CD8-positive, alpha-beta memory T cell (primary cell): Measurements from ENCODE around the gene EPN2. TPM values are rescaled to one million over a fixed set of nuclear protein-coding genes. Genes with fewer than 3 reads are reported as not detected.

Source experiments
- CTCF ChIA-PET: fragments of 350-600 bp; sonication (Branson Sonifier 250); formaldehyde crosslinking; loops from one replicate; lab custom pipeline; 2021; ENCODE audit warnings: antibody characterized with exemption; lab: Charles Lee
- POLR2A ChIA-PET: fragments of 350-600 bp; sonication (Branson Sonifier 250); formaldehyde crosslinking; loops from one replicate; lab custom pipeline; 2021; ENCODE audit warnings: antibody characterized with exemption; lab: Charles Lee
- DNase-seq, 5 donors: peaks; one replicate each; pipeline versions ENCODE4 v3.0.0 to v3.0.0-alpha.2; 2020 to 2022; ENCODE audit warnings: mixed read lengths in 1 of 5
- H3K27ac ChIP-seq: one replicate; pipeline ENCODE4 v1.7.0; 2013; ENCODE audit warnings: low read depth, mild to moderate bottlenecking, low read length, moderate library complexity
- H3K27me3 ChIP-seq: 2 replicates; pipeline ENCODE4 v1.7.0; 2013; ENCODE audit warnings: low read length, mild to moderate bottlenecking; ENCODE audit not compliant: insufficient read depth, poor library complexity, severe bottlenecking
- H3K36me3 ChIP-seq: 2 replicates; pipeline ENCODE4 v1.7.0; 2013; ENCODE audit warnings: mild to moderate bottlenecking, low read length, moderate library complexity; ENCODE audit not compliant: insufficient read depth
- H3K4me1 ChIP-seq: 2 replicates; pipeline ENCODE4 v1.7.0; 2013; ENCODE audit warnings: mild to moderate bottlenecking, low read length, moderate library complexity; ENCODE audit not compliant: insufficient read depth
- H3K4me3 ChIP-seq: 2 replicates; pipeline ENCODE4 v1.7.0; 2013; ENCODE audit warnings: mild to moderate bottlenecking, low read length
- H3K9me3 ChIP-seq: 2 replicates; pipeline ENCODE4 v1.7.0; 2013; ENCODE audit warnings: mild to moderate bottlenecking, low read length
- H3K27ac Mint-ChIP-seq, 8 donors: one replicate each; pipeline ENCODE4 v1.8.0; 2020 to 2021; ENCODE audit warnings: mixed read lengths in 8 of 8, mild to moderate bottlenecking in 6 of 8, inconsistent platforms in 3 of 8, moderate library complexity in 3 of 8
- H3K27me3 Mint-ChIP-seq, 2 donors: one replicate each; pipeline ENCODE4 v1.8.0; 2020 to 2021; ENCODE audit warnings: mixed read lengths in 2 of 2, mild to moderate bottlenecking in 1 of 2, moderate library complexity in 1 of 2
- H3K36me3 Mint-ChIP-seq, 3 donors: one replicate each; pipeline ENCODE4 v1.8.0; 2020 to 2021; ENCODE audit warnings: mixed read lengths in 3 of 3, inconsistent platforms in 1 of 3, mild to moderate bottlenecking in 1 of 3
- H3K4me1 Mint-ChIP-seq, 3 donors: one replicate each; pipeline ENCODE4 v1.8.0; 2020 to 2021; ENCODE audit warnings: mixed read lengths in 3 of 3, inconsistent platforms in 1 of 3, mild to moderate bottlenecking in 1 of 3
- H3K4me3 Mint-ChIP-seq, 7 donors: one replicate each; pipeline ENCODE4 v1.8.0; 2020 to 2021; ENCODE audit warnings: mixed read lengths in 7 of 7, mild to moderate bottlenecking in 6 of 7, moderate library complexity in 4 of 7, inconsistent platforms in 2 of 7
- H3K9me3 Mint-ChIP-seq, 5 donors: one replicate each; pipeline ENCODE4 v1.8.0; 2020 to 2022; ENCODE audit warnings: mixed read lengths in 5 of 5, mild to moderate bottlenecking in 3 of 5, moderate library complexity in 2 of 5, inconsistent platforms in 1 of 5
- polyA plus RNA-seq: library from polyadenylated mRNA; unstranded; fragments of 300-500 nt; fragmentation: Illumina TruSeq; gene quantifications from one replicate; pipeline ENCODE4 v1.2.3, GENCODE V29; 2021
- total RNA-seq, 2 experiments: library from RNA; stranded (reverse); gene quantifications; one replicate each; pipeline ENCODE4 v1.2.3, GENCODE V29; 2021

The EPN2 gene
- total and polyA plus RNA-seq, 3 experiments from 2014 or later, result 9.0 to 10.4 (median 9.7) TPM

DNA sequence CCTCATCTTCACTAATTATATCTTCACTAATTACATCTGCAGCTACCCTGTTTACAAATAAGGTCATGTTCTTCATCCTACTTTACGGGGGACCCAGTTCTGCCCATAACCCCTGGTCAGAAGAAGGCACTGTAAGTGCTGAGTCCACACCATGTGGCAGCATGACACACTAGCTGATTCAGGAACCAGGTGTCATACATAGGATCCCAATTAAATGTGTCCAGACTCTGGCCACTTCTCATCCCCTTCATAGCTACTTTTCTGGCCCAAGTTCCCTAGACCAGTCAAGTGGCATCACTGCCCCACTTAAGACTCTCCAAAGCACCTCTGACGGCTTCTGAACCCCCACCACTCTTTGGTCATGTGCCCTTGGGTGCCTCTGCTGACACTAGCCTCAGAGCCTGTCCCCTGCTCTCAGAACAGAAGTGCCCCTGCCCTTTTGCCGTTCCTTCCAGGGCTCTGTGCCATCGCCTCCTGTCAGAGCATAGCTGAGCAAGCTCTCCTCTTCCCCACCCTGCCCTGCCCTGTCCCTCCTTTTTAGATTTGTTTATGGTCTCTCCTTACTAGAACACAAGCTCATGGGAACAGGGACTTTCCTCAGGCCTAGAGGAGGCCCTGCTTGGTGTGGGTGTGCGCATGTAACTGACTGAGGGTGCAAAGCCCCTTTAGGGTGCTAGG, 64.2 kb downstream of the EPN2 start:
- H3K9me3 Mint-ChIP-seq, result no peaks in the 10 kb centered on the region
- Histone ChIP-seq H3K27me3 (no peaks in the 10 kb centered on the region), H3K4me1 (peaks cover 14% of the 10 kb centered on the region), H3K4me3 (no peak overlapping the region), H3K27ac (no peak overlapping the region), H3K9me3 (no peaks in the 10 kb centered on the region), H3K36me3 (no peaks in the 10 kb centered on the region)
- no peak overlapping the region for H3K4me3 Mint-ChIP-seq
- H3K36me3 Mint-ChIP-seq, result no peaks in the 10 kb centered on the region
- DNase-seq, result no peak
- ChIA-PET POLR2A (no interaction called here), CTCF (no interaction called here)
- H3K27me3 Mint-ChIP-seq, result peaks cover 0 to 3% of the 10 kb centered on the region in 2 donors
- H3K27ac Mint-ChIP-seq, result no peak overlapping the region
- peaks cover 12 to 14% (median 14%) of the 10 kb centered on the region in 3 donors for H3K4me1 Mint-ChIP-seq

DNA sequence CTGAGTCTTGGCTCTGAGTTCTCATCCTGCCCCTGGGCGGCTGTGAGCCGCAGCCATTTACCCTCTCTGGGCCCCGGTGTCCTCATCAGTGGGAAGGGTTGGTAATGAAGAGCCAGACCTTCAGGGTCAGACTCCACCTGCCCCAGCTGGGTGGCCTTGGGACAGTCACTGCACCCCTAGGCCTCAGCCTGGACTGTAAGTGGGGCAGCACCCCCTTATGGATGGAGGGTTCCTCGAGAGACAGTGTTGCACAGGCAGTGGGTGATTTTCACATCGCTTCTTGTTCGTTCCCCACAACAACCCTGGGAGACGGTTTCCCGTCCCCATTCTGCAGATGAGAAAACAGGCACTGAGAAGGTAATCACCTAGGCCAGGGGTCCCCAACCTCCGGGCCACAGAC, 64.8 kb downstream of the EPN2 start:
- ChIA-PET POLR2A (no interaction called here), CTCF (no interaction called here)
- Mint-ChIP-seq H3K4me1 (peaks cover 18 to 20% (median 19%) of the 10 kb centered on the region in 3 donors), H3K27ac (peak overlapping the region in 1 of 8 donors; percentile 47), H3K27me3 (peaks cover 0 to 3% of the 10 kb centered on the region in 2 donors), H3K9me3 (no peaks in the 10 kb centered on the region), H3K4me3 (no peak overlapping the region), H3K36me3 (no peaks in the 10 kb centered on the region)
- no peak for DNase-seq
- H3K27ac ChIP-seq, result no peak overlapping the region
- H3K4me3 ChIP-seq, result no peak overlapping the region
- H3K36me3 ChIP-seq, result no peaks in the 10 kb centered on the region
- no peaks in the 10 kb centered on the region for H3K9me3 ChIP-seq
- no peaks in the 10 kb centered on the region for H3K27me3 ChIP-seq
- peaks cover 19% of the 10 kb centered on the region for H3K4me1 ChIP-seq

DNA sequence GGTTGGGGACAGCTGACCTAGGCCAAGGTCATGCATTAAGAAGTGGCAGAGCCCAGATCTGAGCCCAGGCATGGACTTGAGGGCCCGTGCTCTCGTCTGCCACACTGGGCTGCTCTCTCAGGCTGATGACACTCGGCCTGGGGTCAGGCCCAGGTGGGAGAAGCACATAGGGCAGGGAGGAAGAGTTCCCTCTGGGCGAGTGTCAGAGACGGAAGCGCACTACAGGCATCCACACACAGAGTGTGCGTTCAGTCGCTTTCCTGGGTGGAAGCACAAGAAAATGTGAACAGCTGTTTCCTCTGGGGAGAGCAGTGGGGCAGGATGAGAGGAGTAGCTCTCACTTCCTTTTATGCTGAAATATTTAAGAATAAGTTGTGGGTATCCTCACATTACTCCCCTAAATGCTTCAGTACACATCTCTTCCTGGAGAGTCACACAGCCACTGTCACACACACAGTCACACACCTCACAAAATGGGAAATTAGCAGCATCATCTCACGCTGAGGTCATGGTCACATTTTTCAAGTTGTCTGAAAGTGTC, 65.7 kb downstream of the EPN2 start:
- DNase-seq, result no peak
- H3K27me3 ChIP-seq, result no peaks in the 10 kb centered on the region
- H3K4me3 ChIP-seq, result no peak overlapping the region
- no peaks in the 10 kb centered on the region for H3K9me3 ChIP-seq
- no peaks in the 10 kb centered on the region for H3K36me3 Mint-ChIP-seq
- H3K9me3 Mint-ChIP-seq, result no peaks in the 10 kb centered on the region
- ChIA-PET POLR2A (no interaction called here), CTCF (no interaction called here)
- no peaks in the 10 kb centered on the region for H3K36me3 ChIP-seq
- H3K27ac ChIP-seq, result no peak overlapping the region
- peaks cover 22% of the 10 kb centered on the region for H3K4me1 ChIP-seq
- peaks cover 0 to 6% of the 10 kb centered on the region in 2 donors for H3K27me3 Mint-ChIP-seq
- no peak overlapping the region for H3K4me3 Mint-ChIP-seq
- peaks cover 21 to 24% (median 24%) of the 10 kb centered on the region in 3 donors for H3K4me1 Mint-ChIP-seq
- H3K27ac Mint-ChIP-seq, result no peak overlapping the region

DNA sequence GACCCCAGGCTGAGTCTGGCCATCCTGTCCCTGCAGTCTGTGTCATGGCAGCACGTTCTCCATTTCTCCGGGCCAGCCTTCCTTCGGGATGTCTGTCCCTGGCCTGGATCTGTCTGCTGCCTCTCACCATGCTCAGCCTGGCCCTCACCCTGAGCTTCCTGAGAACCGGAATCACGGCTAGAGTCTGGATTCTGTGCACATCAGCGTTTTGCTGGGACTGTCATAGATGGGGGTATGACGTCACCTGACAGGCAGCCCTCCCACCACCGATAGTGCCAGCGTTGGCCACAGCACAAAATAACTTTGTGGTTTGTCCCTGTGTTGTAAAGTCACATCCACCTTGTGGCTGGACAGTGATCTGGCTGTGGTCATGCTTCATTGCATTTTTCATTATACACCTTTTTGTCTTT, 66.2 kb downstream of the EPN2 start:
- ChIA-PET CTCF (no interaction called here), POLR2A (no interaction called here)
- Mint-ChIP-seq H3K9me3 (no peaks in the 10 kb centered on the region), H3K27me3 (peaks cover 2 to 6% of the 10 kb centered on the region in 2 donors), H3K27ac (no peak overlapping the region), H3K36me3 (no peaks in the 10 kb centered on the region), H3K4me3 (no peak overlapping the region), H3K4me1 (peaks cover 21 to 24% (median 24%) of the 10 kb centered on the region in 3 donors)
- H3K36me3 ChIP-seq, result no peaks in the 10 kb centered on the region
- no peak for DNase-seq
- no peaks in the 10 kb centered on the region for H3K27me3 ChIP-seq
- no peaks in the 10 kb centered on the region for H3K9me3 ChIP-seq
- no peak overlapping the region for H3K4me3 ChIP-seq
- H3K4me1 ChIP-seq, result peaks cover 22% of the 10 kb centered on the region
- H3K27ac ChIP-seq, result no peak overlapping the region

DNA sequence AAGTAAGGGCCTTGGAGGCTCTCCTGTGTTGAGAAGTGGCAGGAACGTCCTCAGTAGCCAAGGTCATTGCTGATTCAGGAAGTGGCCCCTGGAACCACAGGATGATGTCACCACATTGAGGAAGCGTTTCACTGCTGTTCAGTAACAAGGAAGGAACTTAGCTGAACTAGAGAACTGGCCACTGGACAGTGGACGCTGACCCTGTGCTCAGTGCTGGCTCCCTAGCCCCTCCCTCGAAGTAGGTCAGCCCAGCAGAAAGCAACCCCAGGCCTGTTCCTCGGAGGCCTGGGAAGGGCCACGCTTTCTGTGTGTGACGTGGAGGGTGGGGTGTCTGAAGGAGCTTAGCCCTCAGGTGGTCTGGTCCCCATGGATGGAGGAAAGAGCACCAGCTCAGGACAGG, 67.0 kb downstream of the EPN2 start:
- no peak overlapping the region for H3K4me3 Mint-ChIP-seq
- H3K27me3 Mint-ChIP-seq, result peaks cover 3 to 8% of the 10 kb centered on the region in 2 donors
- H3K36me3 Mint-ChIP-seq, result no peaks in the 10 kb centered on the region
- no peaks in the 10 kb centered on the region for H3K9me3 Mint-ChIP-seq
- H3K27ac ChIP-seq, result peak overlapping the region; percentile 43
- no peaks in the 10 kb centered on the region for H3K36me3 ChIP-seq
- no peak overlapping the region for H3K27ac Mint-ChIP-seq
- CTCF ChIA-PET, result no interaction called here
- no peak overlapping the region for H3K4me3 ChIP-seq
- POLR2A ChIA-PET, result no interaction called here
- peaks cover 22% of the 10 kb centered on the region for H3K4me1 ChIP-seq
- no peaks in the 10 kb centered on the region for H3K9me3 ChIP-seq
- DNase-seq, result no peak
- H3K27me3 ChIP-seq, result no peaks in the 10 kb centered on the region
- H3K4me1 Mint-ChIP-seq, result peaks cover 21 to 24% (median 24%) of the 10 kb centered on the region in 3 donors

DNA sequence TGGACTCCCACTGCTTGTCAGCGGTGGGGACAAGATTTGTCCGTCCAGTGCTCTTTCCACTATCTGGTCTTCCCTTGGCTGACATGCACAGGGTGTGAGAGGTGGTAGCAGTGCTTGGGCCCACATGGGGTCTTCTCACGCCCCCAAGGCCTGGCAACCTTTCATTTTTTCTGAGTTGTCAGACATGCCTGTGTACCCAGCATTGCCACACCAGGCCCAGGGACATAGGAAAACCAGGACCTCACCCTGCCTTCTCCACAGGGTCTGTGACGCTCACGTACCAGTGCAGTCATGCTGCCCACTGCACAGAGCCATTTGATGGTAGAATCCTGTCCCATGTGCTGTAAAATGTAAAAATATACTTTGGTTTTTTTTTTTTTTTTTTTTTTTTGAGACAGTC, 67.6 kb downstream of the EPN2 start:
- no peaks in the 10 kb centered on the region for H3K27me3 ChIP-seq
- peak overlapping the region; percentile 43 for H3K27ac ChIP-seq
- H3K4me3 Mint-ChIP-seq, result no peak overlapping the region
- H3K4me1 Mint-ChIP-seq, result peaks cover 21 to 24% (median 24%) of the 10 kb centered on the region in 3 donors
- no peak for DNase-seq
- POLR2A ChIA-PET, result no interaction called here
- H3K27ac Mint-ChIP-seq, result no peak overlapping the region
- H3K36me3 Mint-ChIP-seq, result peaks cover 0 to 2% (median 0%) of the 10 kb centered on the region in 3 donors
- H3K4me1 ChIP-seq, result peaks cover 22% of the 10 kb centered on the region
- H3K9me3 Mint-ChIP-seq, result no peaks in the 10 kb centered on the region
- H3K4me3 ChIP-seq, result no peak overlapping the region
- CTCF ChIA-PET, result no interaction called here
- no peaks in the 10 kb centered on the region for H3K36me3 ChIP-seq
- H3K27me3 Mint-ChIP-seq, result peaks cover 3 to 8% of the 10 kb centered on the region in 2 donors
- H3K9me3 ChIP-seq, result no peaks in the 10 kb centered on the region

DNA sequence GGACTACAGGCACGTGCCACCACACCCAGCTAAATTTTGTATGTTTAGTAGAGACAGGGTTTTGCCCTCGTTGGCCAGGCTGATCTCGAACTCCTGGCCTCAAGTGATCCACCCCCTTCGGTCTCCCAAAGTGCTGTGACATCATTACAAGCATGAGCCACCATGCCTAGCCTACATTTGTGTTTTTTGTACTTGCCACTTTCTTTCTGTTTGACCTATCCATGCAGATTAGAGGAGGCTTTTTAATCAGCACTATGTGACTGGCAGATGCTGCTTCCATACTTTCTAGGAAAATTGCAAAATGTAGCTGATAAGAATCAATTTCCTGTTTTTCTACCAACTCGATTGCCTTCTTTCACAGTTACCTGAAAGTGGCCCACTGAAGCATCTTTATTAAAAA, 68.1 kb downstream of the EPN2 start:
- H3K9me3 ChIP-seq, result no peaks in the 10 kb centered on the region
- no peak overlapping the region for H3K27ac ChIP-seq
- H3K27me3 ChIP-seq, result no peaks in the 10 kb centered on the region
- peak overlapping the region in 1 of 7 donors; percentile 14 for H3K4me3 Mint-ChIP-seq
- H3K4me1 Mint-ChIP-seq, result peaks cover 21 to 24% (median 24%) of the 10 kb centered on the region in 3 donors
- ChIA-PET POLR2A (no interaction called here), CTCF (interaction anchor here (1.5 kb wide), 1 partner anchor 142 kb away, joined by 5 read pairs; no protein-coding TSS in a partner anchor)
- H3K36me3 ChIP-seq, result no peaks in the 10 kb centered on the region
- peaks cover 22% of the 10 kb centered on the region for H3K4me1 ChIP-seq
- no peak overlapping the region for H3K4me3 ChIP-seq
- H3K9me3 Mint-ChIP-seq, result no peaks in the 10 kb centered on the region
- peaks cover 0 to 2% (median 0%) of the 10 kb centered on the region in 3 donors for H3K36me3 Mint-ChIP-seq
- peaks cover 3 to 5% of the 10 kb centered on the region in 2 donors for H3K27me3 Mint-ChIP-seq
- peak overlapping the region in 2 of 8 donors; percentile 18 to 51 for H3K27ac Mint-ChIP-seq
- DNase-seq, result no peak

DNA sequence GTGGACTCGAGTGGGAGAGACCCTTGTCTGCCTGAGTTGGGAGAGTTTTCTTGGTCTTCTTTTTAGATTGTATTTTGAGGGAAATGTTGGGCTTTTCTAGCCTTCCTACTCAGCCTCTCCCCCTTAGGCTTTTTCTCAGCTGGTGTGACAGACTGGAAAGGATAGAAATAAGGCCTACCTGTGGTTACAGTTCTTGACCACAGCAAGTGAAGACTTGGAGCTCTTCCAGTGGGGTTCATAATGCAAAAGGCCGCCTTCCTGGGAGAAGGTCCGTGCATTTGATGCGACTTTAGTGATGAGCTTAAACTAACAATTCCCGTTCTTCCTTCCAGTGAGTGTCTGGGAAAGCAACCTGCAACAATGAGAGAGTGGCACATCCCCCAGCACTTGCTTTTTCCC, 68.6 kb downstream of the EPN2 start:
- H3K27me3 ChIP-seq, result no peaks in the 10 kb centered on the region
- no peaks in the 10 kb centered on the region for H3K9me3 Mint-ChIP-seq
- H3K36me3 Mint-ChIP-seq, result peaks cover 0 to 2% (median 0%) of the 10 kb centered on the region in 3 donors
- no peak for DNase-seq
- no peaks in the 10 kb centered on the region for H3K9me3 ChIP-seq
- H3K27me3 Mint-ChIP-seq, result peaks cover 3 to 7% of the 10 kb centered on the region in 2 donors
- no peak overlapping the region for H3K4me3 ChIP-seq
- H3K4me3 Mint-ChIP-seq, result peak overlapping the region in 1 of 7 donors; percentile 34
- H3K36me3 ChIP-seq, result no peaks in the 10 kb centered on the region
- ChIA-PET POLR2A (interaction anchor here (0.6 kb wide), 1 partner anchor 13 kb away, joined by 3 read pairs; no protein-coding TSS in a partner anchor), CTCF (interaction anchor here (1.5 kb wide), 1 partner anchor 141 kb away, joined by 5 read pairs; no protein-coding TSS in a partner anchor)
- peaks cover 22% of the 10 kb centered on the region for H3K4me1 ChIP-seq
- peak overlapping the region in 3 of 8 donors; percentile 22 to 56 (median 36) for H3K27ac Mint-ChIP-seq
- H3K4me1 Mint-ChIP-seq, result peaks cover 21 to 24% (median 24%) of the 10 kb centered on the region in 3 donors
- H3K27ac ChIP-seq, result no peak overlapping the region
